Measurements from ENCODE around the gene LCK. TPM values are rescaled to one million over a fixed set of nuclear protein-coding genes. Genes with fewer than 3 reads are reported as not detected.
"Not testable (repeated sequence)": the region's sequence is repeated elsewhere in the genome, so short reads cannot be mapped to it uniquely, and the experiment has no call there.

LCK gene
- total RNA-seq, 2 experiments from 2014 or later, result 460 to 472 TPM

- Mint-ChIP-seq H3K36me3 (peaks cover 23% of the 10 kb centered on the region), H3K4me3 (peak overlapping the region; percentile 100), H3K9me3 (no peaks in the 10 kb centered on the region), H3K27ac (peak overlapping the region; percentile 87), H3K4me1 (peaks cover 27% of the 10 kb centered on the region), H3K27me3 (no peaks in the 10 kb centered on the region)
- ATAC-seq (ENCODE audit: low read depth), result no peak
- DNase-seq, result no peak
- POLR2A ChIA-PET, result interaction anchor here (0.5 to 4.0 kb wide), 25 partner anchors 10 to 836 kb away, joined by 3 to 60 read pairs (median 4); partner anchors contain the start of genes BSDC1, EIF3I, LCK and MARCKSL1
Measured at GRCh38 chr1:32291145-32291707, 40.2 kb downstream of the LCK start.

- peak within 1 kb of the TSS; percentile 100 for H3K4me3 Mint-ChIP-seq
- POLR2A ChIA-PET, result interaction anchor here (0.5 to 4.0 kb wide), 26 partner anchors 11 to 835 kb away, joined by 3 to 60 read pairs (median 4); partner anchors contain the start of genes BSDC1, EIF3I, LCK and MARCKSL1
- peaks cover 30% of the 10 kb centered on the region for H3K4me1 Mint-ChIP-seq
- ATAC-seq (ENCODE audit: low read depth), result peak; percentile 99
- DNase-seq, result peak; percentile 96
- no peaks in the 10 kb centered on the region for H3K27me3 Mint-ChIP-seq
- peaks cover 22% of the 10 kb centered on the region for H3K36me3 Mint-ChIP-seq
- H3K27ac Mint-ChIP-seq, result peak within 1 kb of the TSS; percentile 87
- H3K9me3 Mint-ChIP-seq, result no peaks in the 10 kb centered on the region
Measured at GRCh38 chr1:32291708-32292538, 40.9 kb downstream of the LCK start, which contains the start of gene HDAC1. Gene HDAC1, plus strand, starts transcription at chr1:32292083. Its CDS starts 87 bp downstream, at chr1:32292170.

GRCh38 chr1:32298211-32298610, 47.1 kb downstream of the LCK start:
- H3K4me3 Mint-ChIP-seq; ATAC-seq (ENCODE audit: low read depth); H3K9me3 Mint-ChIP-seq; H3K27ac Mint-ChIP-seq; POLR2A ChIA-PET; H3K27me3 Mint-ChIP-seq; DNase-seq: not testable (repeated sequence)
- Mint-ChIP-seq H3K4me1 (peaks cover 20% of the 10 kb centered on the region), H3K36me3 (peaks cover 29% of the 10 kb centered on the region)

- Mint-ChIP-seq H3K27ac (no peak overlapping the region), H3K27me3 (no peaks in the 10 kb centered on the region), H3K4me1 (peaks cover 22% of the 10 kb centered on the region), H3K36me3 (peaks cover 37% of the 10 kb centered on the region), H3K4me3 (no peak overlapping the region), H3K9me3 (peaks cover 3% of the 10 kb centered on the region)
- POLR2A ChIA-PET, result no interaction called here
- DNase-seq (no peak), ATAC-seq (ENCODE audit: low read depth) (no peak)
Measured at GRCh38 chr1:32299327-32299726, 48.3 kb downstream of the LCK start.

GRCh38 chr1:32303358-32303757, 52.3 kb downstream of the LCK start:
- Mint-ChIP-seq H3K36me3 (peaks cover 44% of the 10 kb centered on the region), H3K4me1 (peaks cover 21% of the 10 kb centered on the region), H3K27ac (no peak overlapping the region), H3K9me3 (peaks cover 3% of the 10 kb centered on the region), H3K4me3 (no peak overlapping the region), H3K27me3 (no peaks in the 10 kb centered on the region)
- ATAC-seq (ENCODE audit: low read depth), result no peak
- POLR2A ChIA-PET, result interaction anchor here (0.6 to 1.3 kb wide), 2 partner anchors 10 to 12 kb away, joined by 3 read pairs; no protein-coding TSS in a partner anchor
- no peak for DNase-seq

- POLR2A ChIA-PET, result interaction anchor here (0.5 to 1.3 kb wide), 2 partner anchors 13 to 77 kb away, joined by 3 read pairs; no protein-coding TSS in a partner anchor
- peak overlapping the region; percentile 64 for H3K27ac Mint-ChIP-seq
- H3K9me3 Mint-ChIP-seq, result peaks cover 3% of the 10 kb centered on the region
- no peak overlapping the region for H3K4me3 Mint-ChIP-seq
- H3K4me1 Mint-ChIP-seq, result peaks cover 23% of the 10 kb centered on the region
- DNase-seq (no peak), ATAC-seq (ENCODE audit: low read depth) (no peak)
- H3K27me3 Mint-ChIP-seq, result no peaks in the 10 kb centered on the region
- peaks cover 44% of the 10 kb centered on the region for H3K36me3 Mint-ChIP-seq
Measured at GRCh38 chr1:32303997-32304622, 53.0 kb downstream of the LCK start.

- POLR2A ChIA-PET, result no interaction called here
- peaks cover 29% of the 10 kb centered on the region for H3K4me1 Mint-ChIP-seq
- H3K4me3 Mint-ChIP-seq, result no peak overlapping the region
- H3K9me3 Mint-ChIP-seq, result peaks cover 3% of the 10 kb centered on the region
- ATAC-seq (ENCODE audit: low read depth) (no peak), DNase-seq (no peak)
- H3K27me3 Mint-ChIP-seq, result no peaks in the 10 kb centered on the region
- H3K36me3 Mint-ChIP-seq, result peaks cover 49% of the 10 kb centered on the region
- H3K27ac Mint-ChIP-seq, result no peak overlapping the region
Measured at GRCh38 chr1:32305310-32305709, 54.2 kb downstream of the LCK start.

GRCh38 chr1:32307324-32307723, 56.3 kb downstream of the LCK start:
- Mint-ChIP-seq H3K27ac (peak overlapping the region; percentile 7), H3K27me3 (no peaks in the 10 kb centered on the region), H3K36me3 (peaks cover 42% of the 10 kb centered on the region), H3K9me3 (peaks cover 3% of the 10 kb centered on the region), H3K4me1 (peaks cover 34% of the 10 kb centered on the region), H3K4me3 (no peak overlapping the region)
- POLR2A ChIA-PET, result interaction anchor here (0.6 to 1.0 kb wide), 2 partner anchors 13 to 21 kb away, joined by 4 to 5 read pairs; no protein-coding TSS in a partner anchor
- DNase-seq, result no peak
- no peak for ATAC-seq (ENCODE audit: low read depth)

GRCh38 chr1:32309960-32310359, 58.9 kb downstream of the LCK start:
- POLR2A ChIA-PET, result no interaction called here
- no peak for ATAC-seq (ENCODE audit: low read depth)
- no peak overlapping the region for H3K4me3 Mint-ChIP-seq
- peaks cover 34% of the 10 kb centered on the region for H3K4me1 Mint-ChIP-seq
- H3K27me3 Mint-ChIP-seq, result no peaks in the 10 kb centered on the region
- no peak overlapping the region for H3K27ac Mint-ChIP-seq
- H3K36me3 Mint-ChIP-seq, result peaks cover 31% of the 10 kb centered on the region
- DNase-seq, result no peak
- no peaks in the 10 kb centered on the region for H3K9me3 Mint-ChIP-seq

GRCh38 chr1:32311709-32312393, 60.8 kb downstream of the LCK start:
- Mint-ChIP-seq H3K27ac (peak overlapping the region; percentile 3), H3K4me1 (peaks cover 34% of the 10 kb centered on the region), H3K9me3 (no peaks in the 10 kb centered on the region), H3K27me3 (no peaks in the 10 kb centered on the region), H3K36me3 (peaks cover 25% of the 10 kb centered on the region), H3K4me3 (no peak overlapping the region)
- DNase-seq (no peak), ATAC-seq (ENCODE audit: low read depth) (peak; percentile 42)
- POLR2A ChIA-PET, result interaction anchor here (1.0 to 1.3 kb wide), 2 partner anchors 20 to 25 kb away, joined by 3 to 6 read pairs; partner anchors contain the start of gene MARCKSL1

GRCh38 chr1:32316903-32317277, 65.8 kb downstream of the LCK start:
- Mint-ChIP-seq H3K4me3 (no peak overlapping the region), H3K36me3 (peaks cover 15% of the 10 kb centered on the region), H3K4me1 (peaks cover 22% of the 10 kb centered on the region), H3K9me3 (no peaks in the 10 kb centered on the region), H3K27ac (no peak overlapping the region), H3K27me3 (no peaks in the 10 kb centered on the region)
- POLR2A ChIA-PET, result interaction anchor here (0.6 kb wide), 1 partner anchor 142 kb away, joined by 3 read pairs; no protein-coding TSS in a partner anchor
- DNase-seq, result no peak
- ATAC-seq (ENCODE audit: low read depth), result no peak

GRCh38 chr1:32318127-32318869, 67.2 kb downstream of the LCK start:
- Mint-ChIP-seq H3K36me3 (peaks cover 19% of the 10 kb centered on the region), H3K4me3 (no peak overlapping the region), H3K27ac (no peak overlapping the region), H3K27me3 (no peaks in the 10 kb centered on the region), H3K4me1 (peaks cover 29% of the 10 kb centered on the region), H3K9me3 (no peaks in the 10 kb centered on the region)
- POLR2A ChIA-PET, result interaction anchor here (1.2 kb wide), 1 partner anchor 95 kb away, joined by 3 read pairs; no protein-coding TSS in a partner anchor
- ATAC-seq (ENCODE audit: low read depth), result no peak
- no peak for DNase-seq

Data from activated naive CD8-positive, alpha-beta T cell treated with anti-CD3 and anti-CD28 coated beads, Interleukin-2, amount 10 ng/mL, durations not matched to agents 7 days and 5 days (primary cell).